HAP-1 (cell line): Measurements from ENCODE around the gene EMC9.
A peak's percentile ranks its signal among the peaks of the same experiment; 100 is the strongest.

Source experiments
- DNase-seq, 2 experiments: peaks; one replicate each; pipeline ENCODE4 v3.0.0-alpha.2; 2016 to 2020; ENCODE audit warnings: low spot score in 2 of 2
- H3K27me3 ChIP-seq: fragments of 250-450 bp; sonication (Bioruptor Pico); 2 replicates; pipeline ENCODE4 v1.5.1; 2020; ENCODE audit warnings: low read depth, mild to moderate bottlenecking, moderate library complexity
- H3K36me3 ChIP-seq: fragments of 250-450 bp; sonication (Bioruptor Pico); replicated peaks from 2 replicates; pipeline ENCODE4 v1.5.1; 2020; ENCODE audit warnings: mild to moderate bottlenecking
- H3K4me1 ChIP-seq: fragments of 250-450 bp; sonication (Bioruptor Pico); 2 replicates; pipeline ENCODE4 v1.5.1; 2020; ENCODE audit warnings: mild to moderate bottlenecking
- H3K4me3 ChIP-seq: fragments of 250-450 bp; sonication (Bioruptor Pico); 2 replicates; pipeline ENCODE4 v1.5.1; 2020; ENCODE audit warnings: mild to moderate bottlenecking, moderate library complexity
- H3K9me3 ChIP-seq: fragments of 250-450 bp; sonication (Bioruptor Pico); 2 replicates; pipeline ENCODE4 v1.5.1; 2020; ENCODE audit warnings: mild to moderate bottlenecking, moderate library complexity
- in situ Hi-C: fragments of 300-500 bp; cut with MboI; formaldehyde crosslinking; loops from 3 replicates; pipeline ENCODE4 v1.14.3; 2020; ENCODE audit warnings: low sequenced_read_pairs, inconsistent platforms, mixed read lengths

Gene EMC9

GRCh38 chr14:24136684-24137528 is 4.5 kb downstream of the EMC9 start:
- DNase-seq = no peak
- Histone ChIP-seq H3K27me3 (no peaks in the 10 kb centered on the region), H3K4me3 (peak overlapping the region; percentile 82), H3K4me1 (peaks cover 21% of the 10 kb centered on the region), H3K36me3 (peaks cover 30% of the 10 kb centered on the region), H3K9me3 (no peaks in the 10 kb centered on the region)
- in situ Hi-C loops = no loop called here

- peak within 1 kb of the TSS; percentile 82 for H3K4me3 ChIP-seq
- peak; percentile 81 to 95 for DNase-seq
- H3K27me3 ChIP-seq = no peaks in the 10 kb centered on the region
- H3K4me1 ChIP-seq = peaks cover 21% of the 10 kb centered on the region
- H3K36me3 ChIP-seq = peaks cover 30% of the 10 kb centered on the region
- in situ Hi-C loops = no loop called here
- H3K9me3 ChIP-seq = no peaks in the 10 kb centered on the region
Measured at GRCh38 chr14:24135834-24136683, 5.3 kb downstream of the EMC9 start, which contains the start of gene PSME1. PSME1 (plus strand) TSS chr14:24136194; CDS start chr14:24136263, 69 bp downstream.

GRCh38 chr14:24135584-24135833 is 5.9 kb downstream of the EMC9 start:
- DNase-seq = no peak
- Histone ChIP-seq H3K27me3 (no peaks in the 10 kb centered on the region), H3K9me3 (no peaks in the 10 kb centered on the region), H3K36me3 (peaks cover 30% of the 10 kb centered on the region), H3K4me3 (peak overlapping the region; percentile 82), H3K4me1 (peaks cover 21% of the 10 kb centered on the region)
- in situ Hi-C loops = no loop called here

- Histone ChIP-seq H3K36me3 (peaks cover 17% of the 10 kb centered on the region), H3K9me3 (no peaks in the 10 kb centered on the region), H3K4me1 (peaks cover 13% of the 10 kb centered on the region), H3K4me3 (no peak overlapping the region), H3K27me3 (no peaks in the 10 kb centered on the region)
- in situ Hi-C loops = no loop called here
- no peak for DNase-seq
Measured at GRCh38 chr14:24133735-24134134, 7.7 kb downstream of the EMC9 start.

- in situ Hi-C loops = no loop called here
- DNase-seq = no peak
Measured at GRCh38 chr14:24132976-24133375, 8.4 kb downstream of the EMC9 start.

GRCh38 chr14:24132061-24132685 is 9.2 kb downstream of the EMC9 start:
- Histone ChIP-seq H3K4me3 (no peak overlapping the region), H3K27me3 (no peaks in the 10 kb centered on the region), H3K4me1 (peaks cover 11% of the 10 kb centered on the region), H3K9me3 (no peaks in the 10 kb centered on the region), H3K36me3 (peaks cover 3% of the 10 kb centered on the region; the same call in 1 of the 2 replicates)
- in situ Hi-C loops = no loop called here
- no peak for DNase-seq

More at GRCh38 chr14:24132976-24133375, 8.4 kb downstream of the EMC9 start:
- no peaks in the 10 kb centered on the region for H3K27me3 ChIP-seq
- no peaks in the 10 kb centered on the region for H3K9me3 ChIP-seq
- H3K4me1 ChIP-seq = peaks cover 13% of the 10 kb centered on the region
- H3K36me3 ChIP-seq = peaks cover 9% of the 10 kb centered on the region
- no peak overlapping the region for H3K4me3 ChIP-seq

- Histone ChIP-seq H3K4me3 (no peak overlapping the region), H3K4me1 (peaks cover 5% of the 10 kb centered on the region), H3K27me3 (no peaks in the 10 kb centered on the region), H3K36me3 (no peaks in the 10 kb centered on the region), H3K9me3 (no peaks in the 10 kb centered on the region)
- in situ Hi-C loops = no loop called here
- no peak for DNase-seq
Measured at GRCh38 chr14:24131549-24131966, 9.8 kb downstream of the EMC9 start.

GRCh38 chr14:24130717-24131548 is 10.5 kb downstream of the EMC9 start:
- H3K4me1 ChIP-seq = peaks cover 4% of the 10 kb centered on the region
- no peaks in the 10 kb centered on the region for H3K36me3 ChIP-seq
- no peak for DNase-seq
- in situ Hi-C loops = no loop called here
- no peak overlapping the region for H3K4me3 ChIP-seq
- H3K27me3 ChIP-seq = no peaks in the 10 kb centered on the region
- H3K9me3 ChIP-seq = no peaks in the 10 kb centered on the region

- in situ Hi-C loops = no loop called here
- H3K27me3 ChIP-seq = no peaks in the 10 kb centered on the region
- no peak within 1 kb of the TSS for H3K4me3 ChIP-seq
- H3K36me3 ChIP-seq = no peaks in the 10 kb centered on the region
- H3K9me3 ChIP-seq = no peaks in the 10 kb centered on the region
- peaks cover 2% of the 10 kb centered on the region for H3K4me1 ChIP-seq
- no peak for DNase-seq
Measured at GRCh38 chr14:24130380-24130716, 11.0 kb downstream of the EMC9 start, which contains the start of gene FITM1. FITM1 (plus strand) TSS chr14:24130659; CDS start chr14:24131564, 905 bp downstream.

GRCh38 chr14:24129410-24129998 is 11.9 kb downstream of the EMC9 start:
- Histone ChIP-seq H3K36me3 (no peaks in the 10 kb centered on the region), H3K9me3 (no peaks in the 10 kb centered on the region), H3K27me3 (no peaks in the 10 kb centered on the region), H3K4me3 (no peak overlapping the region), H3K4me1 (no peaks in the 10 kb centered on the region)
- in situ Hi-C loops = no loop called here
- DNase-seq = no peak

- H3K36me3 ChIP-seq = peaks cover 6% of the 10 kb centered on the region
- H3K4me1 ChIP-seq = no peaks in the 10 kb centered on the region
- in situ Hi-C loops = no loop called here
- H3K9me3 ChIP-seq = no peaks in the 10 kb centered on the region
- no peak for DNase-seq
- H3K27me3 ChIP-seq = no peaks in the 10 kb centered on the region
- no peak overlapping the region for H3K4me3 ChIP-seq
Measured at GRCh38 chr14:24127673-24128072, 13.7 kb downstream of the EMC9 start.

- Histone ChIP-seq H3K9me3 (no peaks in the 10 kb centered on the region), H3K27me3 (no peaks in the 10 kb centered on the region), H3K36me3 (peaks cover 8% of the 10 kb centered on the region), H3K4me1 (no peaks in the 10 kb centered on the region), H3K4me3 (no peak overlapping the region)
- in situ Hi-C loops = no loop called here
- no peak for DNase-seq
Measured at GRCh38 chr14:24126939-24127338, 14.5 kb downstream of the EMC9 start.
